Endometrium (tissue), 2 donors: ENCODE measurements around the gene TRIO.

Experiments used
- FAIRE-seq: peaks from 2 replicates; lab custom pipeline; 2012; peaks lifted over from hg19 to GRCh38; lab: Jason Lieb, UNC
- donor health status: control.
- donor health status: control.

TRIO gene

DNA sequence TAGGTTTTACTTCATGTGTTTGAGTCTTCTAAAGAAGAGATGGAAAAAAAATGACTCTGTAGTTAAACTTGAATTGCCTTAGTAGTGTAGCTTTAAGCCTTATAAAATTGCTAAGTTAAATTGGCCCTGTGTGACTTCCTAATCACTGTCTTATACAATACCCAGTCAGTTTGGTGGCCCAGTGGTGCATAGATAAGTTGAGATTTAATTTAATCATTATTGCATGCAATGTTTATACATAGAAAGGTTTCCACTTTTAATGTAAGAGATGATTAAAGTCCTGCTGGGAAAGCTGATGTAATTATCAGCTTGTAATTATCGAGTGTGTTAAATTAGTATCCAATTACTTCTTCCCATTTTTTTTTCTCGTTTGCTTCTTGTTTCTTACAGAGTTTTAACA is 187.1 kb downstream of the TRIO start:
- FAIRE-seq = no peak

DNA sequence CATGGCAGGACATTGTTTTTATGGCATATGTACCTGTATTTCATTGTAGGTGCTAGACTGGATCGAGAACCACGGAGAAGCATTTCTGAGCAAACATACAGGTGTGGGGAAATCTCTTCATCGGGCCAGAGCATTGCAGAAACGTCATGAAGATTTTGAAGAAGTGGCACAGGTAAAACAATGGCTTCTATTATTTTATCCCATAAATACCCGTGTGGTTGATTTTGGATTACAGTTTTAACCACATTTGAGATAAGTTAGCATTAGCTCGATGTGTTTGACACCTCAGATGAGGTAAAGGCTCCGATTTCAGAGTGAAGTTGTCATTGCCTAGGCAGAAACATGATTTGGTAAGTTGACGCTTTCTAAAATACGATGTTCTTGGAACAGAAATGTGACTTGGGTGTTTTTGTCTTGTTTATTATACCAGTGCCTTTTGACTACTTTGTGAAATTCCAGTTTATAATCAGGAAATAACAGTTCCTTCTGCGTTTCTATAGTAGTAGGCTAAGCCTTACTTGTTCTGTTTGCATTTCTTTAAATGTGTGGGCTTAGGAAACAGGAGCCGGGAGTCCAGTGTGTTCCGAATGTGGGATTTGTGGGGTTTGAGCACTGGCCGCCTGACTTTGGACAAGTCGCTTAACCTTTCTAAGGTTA is 187.7 kb downstream of the TRIO start:
- FAIRE-seq = no peak

DNA sequence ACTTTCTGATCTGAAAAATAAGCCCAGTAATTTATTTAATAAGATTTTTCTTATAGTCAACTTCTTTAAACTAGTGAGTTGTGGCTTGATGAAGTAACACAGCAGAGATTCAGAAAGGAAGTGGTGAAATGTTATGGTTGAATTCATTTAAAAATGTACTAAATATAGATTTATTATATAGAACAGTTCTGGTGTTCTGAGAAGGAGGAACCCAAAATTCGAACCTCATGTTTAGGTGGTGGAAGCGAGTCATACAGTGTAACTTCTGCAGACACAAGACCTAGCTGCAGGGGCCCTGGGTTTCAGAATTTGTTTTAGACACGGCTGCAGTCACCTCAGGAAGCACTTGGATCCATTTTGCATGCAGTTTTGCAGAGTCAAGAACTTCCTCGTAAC is 188.2 kb downstream of the TRIO start:
- no peak for FAIRE-seq

DNA sequence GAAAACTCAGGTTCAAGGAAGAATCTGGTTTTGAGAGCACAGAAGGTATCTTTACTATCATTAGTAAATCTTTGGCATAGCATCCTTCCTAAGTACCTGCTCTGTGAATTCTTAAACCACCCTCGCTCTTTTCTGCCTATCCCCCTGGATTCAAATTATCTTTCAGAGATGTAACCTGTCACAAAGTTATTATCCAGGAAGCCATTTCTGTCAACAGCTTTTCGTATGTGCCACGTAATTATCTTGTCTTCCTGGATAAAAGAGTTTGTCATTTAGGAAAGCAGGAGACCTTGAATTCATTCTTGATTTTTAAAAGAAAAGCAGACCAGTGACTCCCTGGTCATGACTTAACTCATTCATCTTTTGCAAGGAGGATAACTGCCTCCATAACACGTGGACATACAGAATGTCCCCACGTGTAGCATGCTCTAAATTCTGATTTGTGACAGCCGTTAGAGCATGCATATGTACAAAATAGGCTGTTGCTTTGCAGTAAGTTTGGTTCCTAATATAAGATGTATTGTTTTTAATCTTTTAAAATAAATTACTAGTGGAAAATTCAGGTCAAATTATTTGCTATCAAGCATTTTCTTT is 189.0 kb downstream of the TRIO start:
- no peak for FAIRE-seq

DNA sequence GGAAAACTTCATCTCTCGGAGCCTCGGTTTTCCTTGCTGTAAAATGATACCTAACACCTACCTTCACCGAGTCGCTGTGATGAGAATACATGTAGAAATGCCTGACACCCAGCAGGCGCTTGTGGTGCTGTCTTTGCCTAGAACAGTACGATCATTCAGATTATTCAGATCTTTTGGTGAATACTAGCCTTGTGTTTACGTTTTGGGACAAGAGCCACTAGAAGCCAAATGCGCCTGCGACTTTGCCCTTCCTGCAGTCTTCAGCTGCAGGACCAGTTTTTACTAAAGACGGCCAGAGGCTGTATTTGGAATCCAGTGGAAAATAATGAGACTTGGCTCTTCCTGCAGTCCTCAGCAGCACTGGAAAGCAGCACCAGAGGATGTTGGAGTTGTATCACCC is 189.6 kb downstream of the TRIO start:
- FAIRE-seq = no peak

DNA sequence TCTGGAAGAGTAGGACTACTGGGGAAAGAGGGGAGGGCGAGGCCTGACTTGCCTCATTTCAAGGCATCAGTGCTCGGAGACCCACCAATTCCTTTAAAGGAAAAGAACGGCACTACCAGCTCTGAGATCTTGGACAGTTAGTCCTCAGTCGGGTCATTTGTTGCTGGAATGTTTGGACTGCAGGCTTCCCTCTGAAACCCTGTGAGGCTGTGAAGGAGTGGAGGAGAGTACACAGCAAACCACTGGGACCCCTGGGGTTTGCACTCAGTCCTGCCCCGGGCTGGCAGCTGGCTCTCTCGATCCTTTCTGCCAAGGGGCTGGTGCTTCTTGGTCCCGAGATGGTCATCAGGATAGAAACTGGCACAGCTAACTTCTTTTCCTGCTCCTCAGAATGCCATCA is 194.5 kb downstream of the TRIO start:
- no peak for FAIRE-seq

DNA sequence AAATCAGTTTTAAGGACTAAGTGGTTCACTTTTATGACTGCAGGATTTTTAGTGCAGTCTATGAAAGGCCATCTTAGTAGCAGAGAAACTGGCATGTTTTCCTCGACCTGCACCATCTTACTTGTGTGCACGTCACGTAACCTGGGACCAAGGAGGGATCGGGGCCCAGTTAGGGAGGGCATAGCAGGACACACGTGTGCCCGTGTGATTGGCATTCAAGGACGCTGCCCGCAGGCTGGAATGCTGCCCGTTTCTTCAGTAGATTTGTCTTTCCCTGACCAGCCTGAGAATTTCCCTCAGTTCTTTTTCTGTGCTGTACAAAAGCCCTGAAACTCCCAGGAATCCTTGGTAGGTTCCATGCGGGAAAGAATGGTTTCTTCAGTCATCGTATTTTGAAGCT is 196.3 kb downstream of the TRIO start:
- no peak for FAIRE-seq

DNA sequence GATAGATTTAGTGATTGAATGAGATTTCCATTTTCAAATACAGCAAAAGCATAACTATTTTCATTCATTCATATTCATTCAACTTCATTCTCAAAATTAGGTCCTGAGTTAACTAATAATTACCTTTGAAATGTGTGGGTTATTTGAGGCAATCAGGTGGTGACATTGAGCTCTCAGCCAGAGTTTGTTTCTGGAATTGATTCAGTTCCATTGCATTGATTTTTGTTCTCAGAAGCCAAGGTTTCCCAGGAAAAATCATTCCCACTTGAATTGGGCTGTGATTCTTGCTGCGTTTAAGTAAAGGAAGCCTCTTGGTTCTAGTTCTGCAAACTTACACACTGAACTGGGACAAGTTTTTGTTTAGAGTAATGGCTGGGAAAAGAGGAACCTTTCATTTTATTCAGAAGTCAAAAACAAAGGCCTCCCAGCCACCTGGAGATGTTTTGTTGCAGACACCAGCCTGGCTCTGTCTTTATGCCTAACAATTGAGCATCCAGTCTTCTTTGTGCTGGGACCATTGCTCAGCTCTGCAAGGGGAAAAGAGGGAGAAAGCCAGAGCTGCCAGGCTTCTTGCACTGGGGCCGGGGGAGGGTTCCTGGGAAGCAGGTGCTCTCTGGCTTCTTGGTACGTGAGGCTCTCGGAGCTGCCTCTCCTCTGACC is 198.6 kb downstream of the TRIO start:
- FAIRE-seq = no peak

DNA sequence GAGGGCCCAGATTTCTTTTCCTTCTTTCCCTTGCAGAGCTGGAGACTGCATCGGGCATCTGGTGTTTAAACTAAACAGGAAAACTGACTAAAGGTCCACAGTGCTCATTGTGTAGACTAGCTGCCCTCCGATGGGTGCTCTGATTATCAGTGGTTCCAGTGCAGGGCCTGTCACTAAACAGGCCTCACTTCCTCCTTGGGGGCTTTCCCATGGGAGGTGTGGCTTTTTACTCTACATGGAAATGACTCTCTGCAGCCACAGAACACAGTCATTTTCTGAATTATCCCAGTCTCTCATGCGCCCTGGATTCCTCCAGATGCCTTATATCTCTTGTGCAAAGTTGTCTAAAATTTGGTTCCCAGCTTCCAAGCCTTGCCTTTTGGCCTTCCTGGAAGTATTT is 199.2 kb downstream of the TRIO start:
- FAIRE-seq = no peak

DNA sequence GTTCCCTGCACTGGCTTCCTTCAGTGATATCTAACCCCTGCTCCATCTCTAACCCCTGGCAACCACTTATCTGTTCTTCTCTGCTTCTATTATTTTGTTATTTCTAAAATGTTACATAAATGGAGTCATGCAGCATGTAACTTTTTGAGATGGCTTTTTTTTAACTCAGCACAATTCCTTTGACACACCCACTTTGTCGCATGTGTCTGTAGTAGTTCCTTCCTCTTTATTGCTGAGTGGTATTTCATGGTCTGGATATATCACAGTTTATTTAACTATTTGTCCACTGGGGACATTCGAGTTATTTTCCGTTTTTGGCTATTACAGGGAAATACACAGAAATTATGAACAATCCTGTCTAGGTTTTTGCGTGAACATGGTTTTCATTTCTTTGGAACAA is 200.2 kb downstream of the TRIO start:
- FAIRE-seq = no peak

DNA sequence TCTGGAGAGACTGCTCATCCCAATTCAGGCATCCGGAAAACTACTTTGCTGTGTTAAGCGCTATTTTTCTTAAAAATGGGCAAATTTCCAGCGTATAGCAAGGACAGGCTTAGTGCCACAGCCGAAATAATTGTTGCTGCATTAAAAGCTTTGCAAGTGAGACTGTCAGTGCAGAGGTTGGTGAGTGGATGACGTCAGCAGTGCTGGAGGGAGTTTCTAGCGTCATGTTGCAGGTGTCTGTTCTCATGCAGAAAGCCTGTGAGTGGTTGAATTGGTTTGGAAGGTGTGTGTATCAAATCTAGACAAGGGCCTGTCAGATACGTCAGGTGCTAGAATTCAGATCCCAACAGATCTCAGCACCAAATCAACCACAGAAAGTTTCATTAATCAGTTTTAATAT is 204.4 kb downstream of the TRIO start:
- no peak for FAIRE-seq

DNA sequence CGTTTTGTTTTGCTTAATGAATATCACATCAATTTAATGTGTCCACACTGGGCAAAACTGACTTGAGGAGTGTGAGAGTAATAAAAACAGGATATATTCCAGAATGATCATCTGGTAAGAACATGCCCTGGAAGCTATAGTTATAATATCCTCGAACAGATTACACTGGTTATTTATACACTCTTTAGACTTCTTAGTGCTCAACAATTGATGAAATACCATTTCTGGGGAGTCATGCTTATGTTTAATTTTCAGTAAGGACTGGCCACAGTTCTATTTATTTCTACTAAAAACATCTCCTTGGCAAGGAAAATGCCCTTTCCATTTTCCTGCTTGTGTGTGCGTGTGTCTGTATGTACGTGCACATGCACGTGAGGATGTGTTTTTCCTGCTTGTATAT is 205.0 kb downstream of the TRIO start:
- no peak for FAIRE-seq

DNA sequence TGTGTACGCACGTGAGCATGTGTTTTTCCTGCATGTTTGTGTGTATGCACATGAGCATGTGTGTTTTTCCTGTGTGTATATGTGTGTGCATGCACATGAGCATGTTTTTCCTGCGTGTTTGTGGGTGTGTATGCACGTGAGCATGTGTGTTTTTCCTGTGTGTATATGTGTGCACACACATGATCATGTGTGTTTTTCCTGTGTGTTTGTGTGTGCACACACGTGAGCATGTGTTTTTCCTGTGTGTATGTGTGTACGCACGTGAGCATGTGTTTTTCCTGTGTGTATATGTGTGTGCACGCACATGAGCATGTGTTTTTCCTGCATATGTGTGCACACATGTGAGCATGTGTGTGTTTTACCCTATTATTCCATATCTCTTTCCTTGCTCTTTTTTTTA is 205.9 kb downstream of the TRIO start:
- FAIRE-seq = no peak

DNA sequence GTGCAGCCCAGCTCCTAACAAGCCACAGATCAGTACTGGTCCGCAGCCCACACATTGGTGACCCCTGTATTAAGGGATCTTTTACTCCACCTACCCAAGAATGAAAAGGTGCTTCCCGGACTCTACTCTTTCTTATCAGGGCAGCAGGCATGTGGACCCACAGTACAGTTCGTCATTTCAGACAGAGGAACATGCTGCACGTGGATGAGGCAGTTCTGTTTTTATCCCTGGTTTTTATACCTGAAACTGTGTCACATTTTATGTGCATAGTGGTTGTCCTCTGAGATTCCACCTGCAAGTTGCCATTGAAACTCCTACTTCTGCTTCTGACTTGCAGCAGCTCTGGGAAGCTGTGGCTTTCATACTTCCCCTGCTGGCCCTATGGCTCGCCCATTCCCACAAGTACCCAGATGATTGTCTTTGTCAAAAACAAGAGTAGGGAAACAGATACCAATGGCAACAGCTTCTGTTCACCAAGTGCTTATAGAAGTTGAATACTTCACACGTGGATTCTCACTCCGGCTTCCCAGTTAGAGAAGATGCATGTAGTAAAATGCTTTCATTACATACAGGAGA is 208.0 kb downstream of the TRIO start:
- FAIRE-seq = no peak

DNA sequence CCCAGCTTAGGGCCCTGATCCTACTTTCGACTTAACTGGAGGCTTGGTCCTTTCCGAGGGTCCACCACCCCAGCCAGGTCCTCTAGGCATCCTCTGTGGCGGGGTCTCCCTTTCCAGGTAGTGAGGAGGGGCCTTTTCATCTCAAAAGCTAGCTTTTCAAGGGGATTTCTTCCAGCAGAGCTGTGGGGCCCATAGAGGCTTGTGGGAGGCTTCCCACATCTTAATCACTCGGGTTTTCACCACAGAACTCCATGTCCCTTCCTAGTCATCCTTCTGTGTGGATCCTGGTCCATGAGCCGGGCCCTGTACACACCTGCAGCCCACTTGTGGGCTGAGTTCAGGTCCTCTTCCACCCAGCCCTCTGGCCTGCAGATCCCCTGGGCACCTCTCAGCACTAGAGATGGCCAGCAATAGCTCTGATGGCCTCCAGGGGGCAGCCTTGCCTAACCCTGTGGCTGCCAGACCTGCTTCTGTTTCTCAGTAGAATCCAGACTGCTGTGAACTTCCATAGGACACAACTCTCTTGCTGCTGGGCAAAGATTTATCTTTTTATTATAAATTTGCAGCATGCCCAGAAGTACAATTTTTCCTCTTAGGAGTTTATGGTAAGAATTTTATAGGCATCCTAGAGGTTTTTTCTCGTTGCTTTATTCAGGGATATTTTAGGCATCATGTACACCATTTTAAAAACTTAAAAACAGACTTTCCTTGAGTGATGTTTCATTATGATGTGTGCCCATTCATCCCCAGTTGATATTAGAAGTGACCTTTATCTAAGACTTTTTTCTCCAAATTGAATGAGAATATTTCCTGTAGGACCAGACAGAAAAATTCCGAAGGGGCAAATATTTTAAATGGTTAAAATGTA is 208.9 kb downstream of the TRIO start:
- no peak for FAIRE-seq

DNA sequence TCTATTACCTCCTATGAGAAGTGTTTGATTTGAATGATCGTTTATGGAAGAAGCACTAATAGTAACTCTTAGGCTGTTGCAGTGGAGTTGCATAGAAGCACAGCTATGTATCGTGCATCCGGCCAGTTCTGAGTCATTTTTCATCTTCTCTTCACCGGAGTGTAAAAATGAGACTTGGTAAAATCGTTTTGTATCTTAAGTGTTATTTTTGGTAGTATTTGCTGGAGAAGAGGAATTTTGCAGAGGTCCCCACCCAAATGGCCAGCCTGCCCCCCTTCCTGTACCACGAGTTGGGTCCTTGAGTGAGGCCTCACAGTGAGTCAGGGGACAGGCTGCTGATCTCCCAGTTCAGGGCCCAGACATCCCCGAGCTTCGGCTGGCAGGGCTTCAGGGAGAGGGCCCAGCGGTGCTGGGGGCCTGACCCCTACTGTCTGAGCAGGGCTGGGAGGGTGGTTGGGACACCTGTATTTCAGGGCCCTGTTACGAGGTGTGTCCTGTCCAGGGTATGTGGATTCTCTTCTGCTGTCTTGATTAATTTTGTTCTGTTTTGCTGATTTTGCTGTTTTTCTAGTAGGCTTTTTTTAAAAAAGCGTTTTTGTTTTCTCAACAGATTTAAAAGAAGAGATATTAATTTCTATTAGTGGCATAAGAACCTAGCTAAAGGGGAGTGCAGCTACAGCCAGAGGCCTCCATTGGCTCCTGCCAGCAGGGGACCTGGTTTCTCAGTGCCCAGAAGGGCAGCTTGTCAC is 210.8 kb downstream of the TRIO start:
- FAIRE-seq = no peak

DNA sequence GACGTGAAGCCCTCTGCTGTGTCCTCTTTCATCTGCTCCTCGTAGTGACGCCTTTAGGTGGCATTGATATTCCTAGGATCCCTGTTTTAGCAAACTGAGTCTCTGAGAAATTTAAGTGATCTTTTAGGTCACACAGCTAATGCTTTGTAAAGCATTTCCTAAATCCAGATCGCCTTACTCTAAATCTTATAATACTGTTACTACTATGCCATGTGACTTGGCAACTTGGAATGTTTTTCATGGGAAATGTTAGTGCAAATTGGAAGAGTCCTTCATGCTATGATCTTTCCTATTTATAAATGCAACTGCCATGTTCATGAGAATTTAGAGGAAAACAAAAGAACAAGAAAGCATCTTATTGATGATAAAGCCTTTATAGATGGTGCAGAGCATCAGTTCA is 212.2 kb downstream of the TRIO start:
- FAIRE-seq = no peak

DNA sequence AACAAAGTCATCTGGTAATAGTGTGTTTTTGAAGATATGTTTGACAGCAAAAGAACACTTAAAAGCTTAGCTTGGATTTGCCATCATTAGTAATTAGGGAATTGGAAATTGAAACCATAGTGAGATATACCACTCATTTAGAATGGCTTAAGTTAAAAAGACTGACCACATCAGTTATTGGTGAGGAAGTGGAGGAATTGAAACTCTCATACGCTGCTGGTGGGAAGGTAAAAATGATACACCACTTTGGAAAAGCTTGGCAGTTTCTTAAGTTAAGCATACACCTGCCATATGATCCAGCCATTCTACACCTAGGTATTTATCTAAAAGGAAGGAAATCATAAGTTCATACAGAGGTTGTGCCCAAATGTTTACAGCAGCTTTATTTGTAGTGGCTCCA is 213.2 kb downstream of the TRIO start:
- no peak for FAIRE-seq

DNA sequence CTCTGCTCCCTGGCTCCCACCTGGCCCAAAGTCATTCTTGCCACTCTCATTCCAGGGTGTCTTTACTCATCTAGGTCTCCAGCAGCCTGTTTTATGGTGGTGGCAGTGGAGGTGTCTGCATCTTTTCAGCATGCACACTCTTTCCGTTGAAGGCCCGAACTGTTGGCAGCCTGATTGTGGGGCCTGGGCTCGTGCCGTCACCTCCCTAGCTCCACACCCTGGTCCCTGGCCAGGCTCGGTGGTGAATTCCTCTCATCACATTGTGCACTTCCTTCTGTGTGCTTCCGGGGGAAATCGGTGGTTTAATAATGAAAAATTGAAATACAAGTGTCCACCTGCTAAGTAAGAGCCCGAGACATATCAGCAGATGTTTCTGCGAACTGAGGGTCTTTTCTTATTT is 214.3 kb downstream of the TRIO start:
- FAIRE-seq = no peak

DNA sequence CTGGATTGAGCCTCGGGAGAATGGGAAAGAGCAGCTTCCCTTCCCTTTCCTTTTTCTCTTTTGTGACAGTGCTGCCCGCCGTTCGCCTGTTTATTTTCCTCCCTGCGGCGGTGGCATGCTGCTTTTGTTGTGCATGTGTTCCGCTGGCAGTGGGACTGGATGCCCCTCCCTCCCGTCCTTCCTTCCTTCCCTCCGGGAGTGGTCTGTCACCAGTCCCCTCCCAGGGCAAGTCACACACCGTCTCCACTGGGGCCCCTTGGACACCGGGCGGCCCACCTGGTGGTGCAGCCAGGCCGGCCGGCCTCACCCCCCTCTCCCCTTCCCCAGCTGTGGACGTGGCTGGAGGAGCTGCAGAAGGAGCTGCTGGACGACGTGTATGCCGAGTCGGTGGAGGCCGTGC is 214.7 kb downstream of the TRIO start:
- no peak for FAIRE-seq

DNA sequence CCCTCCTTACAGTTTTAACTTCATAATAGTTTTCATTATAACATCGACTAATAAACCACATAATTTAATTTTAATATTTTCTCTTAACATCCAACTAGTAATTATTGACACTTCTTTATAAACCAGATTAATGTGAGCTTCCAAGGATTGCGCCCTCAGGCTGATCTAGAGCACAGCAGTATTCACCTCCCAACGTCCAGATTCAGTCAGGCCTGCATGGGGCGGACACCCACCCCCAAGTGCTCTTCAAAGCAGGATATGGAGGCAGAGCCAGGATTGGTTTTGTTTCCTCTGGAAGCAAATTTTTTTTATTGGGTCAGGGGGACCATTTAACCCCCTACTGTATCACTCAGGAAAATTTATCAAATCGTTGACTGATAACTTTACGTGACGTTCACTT is 215.4 kb downstream of the TRIO start:
- FAIRE-seq = no peak
